ENCODE measurements around the gene SSBP4.

GRCh38 chr19:18436671-18437490, 17.7 kb downstream of the SSBP4 start:
- TF ChIP-seq CTCF (IDR thresholded peaks at IDR 0.05; ENCODE audit: control extremely low read depth in 1 of 3, insufficient read depth in 1 of 3, low read depth in 1 of 3, low read length in 3 of 3) = no peak
- no peak for TF ChIP-seq JUN (IDR thresholded peaks at IDR 0.05; ENCODE audit: low read depth, low read length)
- peak in 1 of 2 experiments; percentile 63; a peak in 2 of 4 replicates for TF ChIP-seq SIN3A (conservative IDR thresholded peaks at IDR 0.05 in 1 of 2, IDR thresholded peaks at IDR 0.05 in 1 of 2; ENCODE audit: low read depth in 1 of 2, low read length in 2 of 2)
- no peak for TF ChIP-seq RAD21 (IDR thresholded peaks at IDR 0.05 in 1 of 2, conservative IDR thresholded peaks at IDR 0.05 in 1 of 2; ENCODE audit: low read depth in 2 of 2, low read length in 2 of 2)
- no peak for TF ChIP-seq CHD2 (IDR thresholded peaks at IDR 0.05; ENCODE audit: low read length)
- TF ChIP-seq EGR1 (IDR thresholded peaks at IDR 0.05; ENCODE audit: borderline replicate concordance, low read depth, low read length) = no peak
- no peak for TF ChIP-seq KDM1A (IDR thresholded peaks at IDR 0.05; ENCODE audit: borderline replicate concordance, low read length)
- TF ChIP-seq EZH2 (IDR thresholded peaks at IDR 0.05; ENCODE audit: low read depth, low read length, severe bottlenecking) = no peak
- TF ChIP-seq ASH2L (IDR thresholded peaks at IDR 0.05; ENCODE audit: low read length) = no peak
- no peak for TF ChIP-seq EP300 (IDR thresholded peaks at IDR 0.05; ENCODE audit: borderline replicate concordance in 1 of 2, low read depth in 2 of 2, low read length in 2 of 2)
- no peak for TF ChIP-seq KDM5A (IDR thresholded peaks at IDR 0.05; ENCODE audit: low read length)
- TF ChIP-seq CEBPB (IDR thresholded peaks at IDR 0.05; ENCODE audit: low read depth, low read length) = no peak

All from H1 (cell line).